WTC11 (cell line): ENCODE results near the gene CYB561D2. TPM values are rescaled to one million over a fixed set of nuclear protein-coding genes. Genes with fewer than 3 reads are reported as not detected.

ENCODE experiments used
- ATF3 ChIP-seq: sonication (generic); formaldehyde crosslinking; conservative IDR thresholded peaks from 2 replicates; pipeline ENCODE4 v1.8.1; 2022; ENCODE audit warnings: mild to moderate bottlenecking, missing genetic modification reagents
- CBFB ChIP-seq: sonication (generic); formaldehyde crosslinking; IDR thresholded peaks from 2 replicates; pipeline ENCODE4 v1.8.1; 2022; ENCODE audit warnings: mild to moderate bottlenecking, low read depth, missing genetic modification reagents
- CREB1 ChIP-seq: sonication (generic); formaldehyde crosslinking; IDR thresholded peaks from 2 replicates; pipeline ENCODE4 v1.8.0; 2023; ENCODE audit warnings: mild to moderate bottlenecking, missing genetic modification reagents
- CREM ChIP-seq: sonication (generic); formaldehyde crosslinking; IDR thresholded peaks from 2 replicates; pipeline ENCODE4 v1.8.1; 2022; ENCODE audit warnings: mild to moderate bottlenecking, missing genetic modification reagents, moderate library complexity
- ESRRA ChIP-seq: sonication (generic); formaldehyde crosslinking; IDR thresholded peaks from 2 replicates; pipeline ENCODE4 v1.8.1; 2022; ENCODE audit warnings: mild to moderate bottlenecking, missing genetic modification reagents, borderline replicate concordance
- ETV6 ChIP-seq: sonication (generic); formaldehyde crosslinking; IDR thresholded peaks from 2 replicates; pipeline ENCODE4 v1.8.1; 2022; ENCODE audit warnings: mild to moderate bottlenecking, missing genetic modification reagents
- FOXK1 ChIP-seq: sonication (generic); formaldehyde crosslinking; IDR thresholded peaks from 2 replicates; pipeline ENCODE4 v1.8.0; 2022; ENCODE audit warnings: mild to moderate bottlenecking, moderate library complexity, missing genetic modification reagents
- GTF2I ChIP-seq: fragments of 250-450 bp; sonication (Bioruptor Pico); conservative IDR thresholded peaks from 2 replicates; pipeline ENCODE4 v1.4.0; 2021; ENCODE audit warnings: mild to moderate bottlenecking
- JUN ChIP-seq: sonication (generic); formaldehyde crosslinking; IDR thresholded peaks from 2 replicates; pipeline ENCODE4 v1.8.0; 2023; ENCODE audit warnings: mild to moderate bottlenecking, missing genetic modification reagents
- KAT7 ChIP-seq: sonication (generic); formaldehyde crosslinking; IDR thresholded peaks from 2 replicates; pipeline ENCODE4 v1.8.1; 2023; ENCODE audit warnings: missing genetic modification reagents, mild to moderate bottlenecking, borderline replicate concordance
- MYBL2 ChIP-seq: sonication (generic); formaldehyde crosslinking; IDR thresholded peaks from 2 replicates; pipeline ENCODE4 v1.8.1; 2023; ENCODE audit warnings: mild to moderate bottlenecking, moderate library complexity, missing genetic modification reagents
- NR2C2 ChIP-seq: sonication (generic); formaldehyde crosslinking; IDR thresholded peaks from 2 replicates; pipeline ENCODE4 v1.8.0; 2022; ENCODE audit warnings: mild to moderate bottlenecking, missing genetic modification reagents
- OVOL2 ChIP-seq: fragments of 250-450 bp; sonication (Bioruptor Pico); IDR thresholded peaks from 2 replicates; pipeline ENCODE4 v1.9.0; 2021; ENCODE audit warnings: mild to moderate bottlenecking, borderline replicate concordance
- SMAD4 ChIP-seq: sonication (generic); formaldehyde crosslinking; IDR thresholded peaks from 2 replicates; pipeline ENCODE4 v1.8.0; 2022; ENCODE audit warnings: mild to moderate bottlenecking, missing genetic modification reagents
- TEAD1 ChIP-seq: sonication (generic); formaldehyde crosslinking; IDR thresholded peaks from 2 replicates; pipeline ENCODE4 v1.8.0; 2022; ENCODE audit warnings: mild to moderate bottlenecking, missing genetic modification reagents
- ZBTB43 ChIP-seq: sonication (generic); formaldehyde crosslinking; IDR thresholded peaks from 2 replicates; pipeline ENCODE4 v1.8.1; 2023; ENCODE audit warnings: mild to moderate bottlenecking, missing genetic modification reagents
- ZNF138 ChIP-seq: sonication (generic); formaldehyde crosslinking; conservative IDR thresholded peaks from 2 replicates; pipeline ENCODE4 v1.8.1; 2022; ENCODE audit warnings: mild to moderate bottlenecking, moderate library complexity, missing genetic modification reagents
- ZNF232 ChIP-seq: sonication (generic); formaldehyde crosslinking; IDR thresholded peaks from 2 replicates; pipeline ENCODE4 v1.8.0; 2022; ENCODE audit warnings: mild to moderate bottlenecking, missing genetic modification reagents
- ZNF263 ChIP-seq: sonication (generic); formaldehyde crosslinking; IDR thresholded peaks from 2 replicates; pipeline ENCODE4 v1.8.1; 2022; ENCODE audit warnings: low read depth, mild to moderate bottlenecking, moderate library complexity, missing genetic modification reagents
- ZNF396 ChIP-seq: fragments of 250-450 bp; sonication (Bioruptor Pico); IDR thresholded peaks from 2 replicates; pipeline ENCODE4 v1.8.0; 2021; ENCODE audit warnings: mild to moderate bottlenecking, moderate library complexity, borderline replicate concordance
- ZNF425 ChIP-seq: fragments of 250-450 bp; sonication (Bioruptor Pico); conservative IDR thresholded peaks from 2 replicates; pipeline ENCODE4 v1.9.0; 2021; ENCODE audit warnings: mild to moderate bottlenecking
- ZNF512 ChIP-seq: sonication (generic); formaldehyde crosslinking; IDR thresholded peaks from 2 replicates; pipeline ENCODE4 v1.8.1; 2022; ENCODE audit warnings: missing genetic modification reagents, borderline replicate concordance
- ZNF532 ChIP-seq: fragments of 250-450 bp; sonication (Bioruptor Pico); IDR thresholded peaks from 2 replicates; pipeline ENCODE4 v1.9.0; 2021; ENCODE audit warnings: mild to moderate bottlenecking, borderline replicate concordance
- ZNF671 ChIP-seq: fragments of 250-450 bp; sonication (Bioruptor Pico); IDR thresholded peaks from 2 replicates; pipeline ENCODE4 v1.8.0; 2021; ENCODE audit warnings: mild to moderate bottlenecking
- total RNA-seq: library from RNA; stranded (reverse); gene quantifications from 3 replicates; pipeline ENCODE4 v1.2.3, GENCODE V29; 2021
- TF ChIP-seq, protein P1 (sequence below): fragments of 250-450 bp; sonication (Bioruptor Pico); IDR thresholded peaks from 2 replicates; pipeline ENCODE4 v1.9.0; 2021; ENCODE audit warnings: moderate library complexity, mild to moderate bottlenecking, inconsistent platforms, borderline replicate concordance
- TF ChIP-seq, protein P2 (sequence below): sonication (generic); formaldehyde crosslinking; IDR thresholded peaks from 2 replicates; pipeline ENCODE4 v1.8.1; 2023; ENCODE audit warnings: mild to moderate bottlenecking, missing genetic modification reagents, moderate library complexity
- TF ChIP-seq, protein P3 (sequence below): sonication (generic); formaldehyde crosslinking; IDR thresholded peaks from 2 replicates; pipeline ENCODE4 v1.8.0; 2022; ENCODE audit warnings: mild to moderate bottlenecking, missing genetic modification reagents

Gene CYB561D2
- total RNA-seq, 1 experiment from 2014 or later, result 9.8 TPM

DNA sequence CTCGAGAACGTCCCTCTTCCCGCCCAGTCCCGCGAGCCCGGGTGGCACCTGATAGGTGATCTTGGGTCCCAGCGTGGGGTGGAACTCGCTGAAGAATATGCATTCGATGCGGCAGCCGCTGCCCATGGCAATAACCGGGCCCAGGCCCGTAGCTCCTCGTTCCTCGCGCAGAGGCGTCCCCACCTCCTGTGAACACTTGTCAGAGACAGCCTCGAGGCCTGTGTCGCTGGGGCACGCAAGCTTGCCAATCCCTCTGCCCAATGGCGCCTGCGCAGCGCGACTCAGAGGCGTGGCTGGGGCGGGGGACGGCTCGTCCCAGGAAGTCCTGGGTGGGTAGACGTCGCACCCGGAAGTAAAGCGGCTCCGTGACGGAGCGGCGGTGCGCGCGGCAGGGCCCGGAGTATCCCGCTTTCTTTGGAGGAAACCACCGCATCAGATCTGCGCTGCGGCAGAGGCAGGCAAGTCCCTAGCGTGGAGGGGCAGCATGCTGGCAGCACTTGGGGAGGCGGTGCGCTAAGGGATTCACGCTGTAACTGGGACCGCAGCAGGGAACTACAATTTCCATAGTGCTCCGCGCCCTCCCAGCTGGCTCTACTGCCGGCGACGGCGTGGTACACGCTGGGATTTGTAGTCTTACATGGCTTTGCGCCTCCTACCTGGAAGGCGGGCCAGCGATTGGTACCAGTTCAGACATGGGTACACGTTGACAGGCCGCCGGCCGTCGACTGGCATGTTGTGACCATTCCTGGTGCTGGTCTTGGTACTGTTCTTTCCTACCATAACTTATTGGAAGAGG lies at the start of gene CYB561D2, which contains the start of gene NPRL2 (continued):
- TF ChIP-seq SMAD4 (CRISPR knock-in tag), result peak; percentile 75; the same call in 1 of the 2 replicates
- TF ChIP-seq, protein P1, sequence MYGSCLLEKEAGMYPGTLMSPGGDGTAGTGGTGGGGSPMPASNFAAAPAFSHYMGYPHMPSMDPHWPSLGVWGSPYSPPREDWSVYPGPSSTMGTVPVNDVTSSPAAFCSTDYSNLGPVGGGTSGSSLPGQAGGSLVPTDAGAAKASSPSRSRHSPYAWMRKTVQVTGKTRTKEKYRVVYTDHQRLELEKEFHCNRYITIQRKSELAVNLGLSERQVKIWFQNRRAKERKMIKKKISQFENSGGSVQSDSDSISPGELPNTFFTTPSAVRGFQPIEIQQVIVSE (CRISPR knock-in tag), result no peak
- TF ChIP-seq NR2C2, result peak; percentile 71; the same call in 1 of the 2 replicates
- TF ChIP-seq TEAD1, result peak; percentile 94
- peak; percentile 66; the same call in 1 of the 2 replicates for TF ChIP-seq CREM (CRISPR knock-in tag)
- TF ChIP-seq ATF3 (CRISPR knock-in tag), result peak; percentile 72
- TF ChIP-seq MYBL2 (CRISPR knock-in tag), result no peak
- TF ChIP-seq KAT7 (CRISPR knock-in tag), result peak; percentile 4
- peak; percentile 84 for TF ChIP-seq ZNF138
- TF ChIP-seq ZNF512, result no peak
- TF ChIP-seq, protein P2, sequence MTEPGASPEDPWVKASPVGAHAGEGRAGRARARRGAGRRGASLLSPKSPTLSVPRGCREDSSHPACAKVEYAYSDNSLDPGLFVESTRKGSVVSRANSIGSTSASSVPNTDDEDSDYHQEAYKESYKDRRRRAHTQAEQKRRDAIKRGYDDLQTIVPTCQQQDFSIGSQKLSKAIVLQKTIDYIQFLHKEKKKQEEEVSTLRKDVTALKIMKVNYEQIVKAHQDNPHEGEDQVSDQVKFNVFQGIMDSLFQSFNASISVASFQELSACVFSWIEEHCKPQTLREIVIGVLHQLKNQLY (CRISPR knock-in tag), result no peak
- no peak for TF ChIP-seq ZNF671
- TF ChIP-seq GTF2I, result no peak
- 0 out of 2 replicates have a peak, but pooled peaks have one; percentile 28 for TF ChIP-seq CBFB (CRISPR knock-in tag)
- no peak for TF ChIP-seq OVOL2
- peak; percentile 87 for TF ChIP-seq ESRRA (CRISPR knock-in tag)
- TF ChIP-seq ZNF396 (CRISPR knock-in tag), result no peak
- no peak for TF ChIP-seq ZBTB43 (CRISPR knock-in tag)
- TF ChIP-seq ETV6 (CRISPR knock-in tag), result peak; percentile 96
- peak; percentile 93; the same call in 1 of the 2 replicates for TF ChIP-seq ZNF232 (CRISPR knock-in tag)
- TF ChIP-seq ZNF263 (CRISPR knock-in tag), result no peak
- TF ChIP-seq ZNF425 (CRISPR knock-in tag), result no peak
- peak; percentile 95 for TF ChIP-seq JUN (CRISPR knock-in tag)
- peak; percentile 89 for TF ChIP-seq CREB1 (CRISPR knock-in tag)
- peak; percentile 74; the same call in 1 of the 2 replicates for TF ChIP-seq FOXK1 (CRISPR knock-in tag)
- TF ChIP-seq, protein P3, sequence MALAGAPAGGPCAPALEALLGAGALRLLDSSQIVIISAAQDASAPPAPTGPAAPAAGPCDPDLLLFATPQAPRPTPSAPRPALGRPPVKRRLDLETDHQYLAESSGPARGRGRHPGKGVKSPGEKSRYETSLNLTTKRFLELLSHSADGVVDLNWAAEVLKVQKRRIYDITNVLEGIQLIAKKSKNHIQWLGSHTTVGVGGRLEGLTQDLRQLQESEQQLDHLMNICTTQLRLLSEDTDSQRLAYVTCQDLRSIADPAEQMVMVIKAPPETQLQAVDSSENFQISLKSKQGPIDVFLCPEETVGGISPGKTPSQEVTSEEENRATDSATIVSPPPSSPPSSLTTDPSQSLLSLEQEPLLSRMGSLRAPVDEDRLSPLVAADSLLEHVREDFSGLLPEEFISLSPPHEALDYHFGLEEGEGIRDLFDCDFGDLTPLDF, result peak; percentile 65; the same call in 1 of the 2 replicates
- TF ChIP-seq ZNF532 (CRISPR knock-in tag), result no peak
